Colonic mucosa (tissue), 4 donors: ENCODE measurements around the gene GGT1. TPM values are rescaled to one million over a fixed set of nuclear protein-coding genes. Genes with fewer than 3 reads are reported as not detected.
"Not testable (repeated sequence)": the region's sequence is repeated elsewhere in the genome, so short reads cannot be mapped to it uniquely, and the experiment has no call there.

Source experiments
- DNase-seq: peaks from one replicate; pipeline ENCODE4 v3.0.0-alpha.2; 2020
- H3K27ac ChIP-seq: fragments of 200-600 bp; one replicate; pipeline ENCODE4 v1.8.0; 2021
- H3K27me3 ChIP-seq: fragments of 200-600 bp; one replicate; pipeline ENCODE4 v1.8.0; 2021
- H3K36me3 ChIP-seq: fragments of 200-600 bp; one replicate; pipeline ENCODE4 v1.8.0; 2021
- H3K4me1 ChIP-seq: fragments of 200-600 bp; one replicate; pipeline ENCODE4 v1.8.0; 2021; ENCODE audit warnings: mild to moderate bottlenecking
- H3K4me3 ChIP-seq: fragments of 200-600 bp; one replicate; pipeline ENCODE4 v1.8.0; 2021
- H3K9ac ChIP-seq, 2 donors: one replicate each; pipeline ENCODE4 v1.7.0; 2013; ENCODE audit warnings: control low read depth in 2 of 2, low read depth in 2 of 2, low read length in 2 of 2
- H3K9me3 ChIP-seq: fragments of 200-600 bp; one replicate; pipeline ENCODE4 v1.8.0; 2021
- intact Hi-C: fragments of 100-400 bp; cut with DNase I; formaldehyde crosslinking; loops from one replicate; pipeline ENCODE4 v1.14.1; 2022
- total RNA-seq, 2 donors: library from RNA; stranded (reverse); fragmentation: NEBNext Ultra II Directional in 1 of 2; extraction: Animal tissue kit (Norgen Biotek cat#: 25700) in 1 of 2; gene quantifications; one replicate each; pipeline ENCODE4 v1.2.1, GENCODE V29; 2021
- donor health status: healthy.
- donor health status: DM: no; HTN: no; CAD: no.
- donor health status: DM: no; HTN: no; CAD: no.

GGT1 gene
- total RNA-seq, 2 donors from 2014 or later: 16.8 to 50.4 TPM

GRCh38 chr22:24629069-24629468, 26.1 kb downstream of the GGT1 start:
- H3K9me3 ChIP-seq, H3K4me1 ChIP-seq, intact Hi-C loops, H3K27me3 ChIP-seq, H3K36me3 ChIP-seq, H3K9ac ChIP-seq, H3K4me3 ChIP-seq, H3K27ac ChIP-seq, DNase-seq: not testable (repeated sequence)

GRCh38 chr22:24630812-24631427, 27.9 kb downstream of the GGT1 start:
- H3K9ac ChIP-seq, DNase-seq, H3K4me1 ChIP-seq, H3K27me3 ChIP-seq, H3K4me3 ChIP-seq, H3K36me3 ChIP-seq, intact Hi-C loops, H3K27ac ChIP-seq, H3K9me3 ChIP-seq: not testable (repeated sequence)

GRCh38 chr22:24631430-24632122, 28.6 kb downstream of the GGT1 start:
- H3K27ac ChIP-seq, DNase-seq, H3K27me3 ChIP-seq, H3K36me3 ChIP-seq, H3K4me1 ChIP-seq, intact Hi-C loops, H3K4me3 ChIP-seq, H3K9ac ChIP-seq, H3K9me3 ChIP-seq: not testable (repeated sequence)

GRCh38 chr22:24632642-24633041, 29.6 kb downstream of the GGT1 start:
- H3K36me3 ChIP-seq, H3K9me3 ChIP-seq, DNase-seq, H3K27ac ChIP-seq, H3K27me3 ChIP-seq, H3K4me3 ChIP-seq, intact Hi-C loops, H3K4me1 ChIP-seq, H3K9ac ChIP-seq: not testable (repeated sequence)

- intact Hi-C loops, H3K9me3 ChIP-seq, DNase-seq: not testable (repeated sequence)
These were observed 30.4 kb downstream of the GGT1 start for GRCh38 chr22:24633231-24634023.

DNA sequence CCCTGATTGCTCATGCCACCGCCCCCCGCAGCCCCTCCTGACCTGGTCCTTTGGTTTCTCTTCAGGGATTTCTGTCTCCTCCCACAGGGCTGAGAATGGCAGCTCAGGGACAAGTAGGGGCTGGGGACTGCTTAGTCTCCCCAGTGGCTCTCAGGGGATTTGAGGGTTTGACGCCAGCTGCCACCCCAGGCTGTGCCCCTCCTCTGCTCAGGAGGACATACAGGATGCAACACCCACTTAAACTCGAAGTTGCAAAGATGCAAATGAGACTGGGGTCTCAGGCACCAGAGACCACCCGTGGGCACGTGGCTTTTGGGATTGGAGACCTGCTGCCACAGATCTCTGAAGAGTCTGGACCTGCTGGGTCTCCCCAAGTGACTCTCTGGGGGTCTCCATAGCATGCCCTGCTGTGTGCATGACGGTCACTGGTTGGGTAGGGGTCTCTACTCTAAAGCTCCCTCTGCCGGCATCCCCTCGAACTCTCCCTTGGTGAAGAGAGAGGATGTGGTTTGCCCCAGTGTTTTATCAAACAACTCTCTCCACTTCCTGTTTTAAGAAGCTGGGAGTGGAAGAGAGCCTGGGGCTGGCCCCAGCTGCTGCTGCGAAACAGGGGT, 31.9 kb downstream of the GGT1 start:
- H3K27me3 ChIP-seq, H3K36me3 ChIP-seq, H3K9me3 ChIP-seq, DNase-seq, H3K4me3 ChIP-seq, H3K27ac ChIP-seq, intact Hi-C loops, H3K4me1 ChIP-seq, H3K9ac ChIP-seq: not testable (repeated sequence)

More at GRCh38 chr22:24633231-24634023, 30.4 kb downstream of the GGT1 start:
- not testable (repeated sequence) for H3K4me1 ChIP-seq, H3K36me3 ChIP-seq, H3K27me3 ChIP-seq, H3K4me3 ChIP-seq, H3K9ac ChIP-seq, H3K27ac ChIP-seq

GRCh38 chr22:24636513-24636912, 33.5 kb downstream of the GGT1 start:
- H3K9me3 ChIP-seq, intact Hi-C loops, H3K4me3 ChIP-seq, DNase-seq, H3K9ac ChIP-seq, H3K27ac ChIP-seq, H3K36me3 ChIP-seq, H3K4me1 ChIP-seq, H3K27me3 ChIP-seq: not testable (repeated sequence)

DNA sequence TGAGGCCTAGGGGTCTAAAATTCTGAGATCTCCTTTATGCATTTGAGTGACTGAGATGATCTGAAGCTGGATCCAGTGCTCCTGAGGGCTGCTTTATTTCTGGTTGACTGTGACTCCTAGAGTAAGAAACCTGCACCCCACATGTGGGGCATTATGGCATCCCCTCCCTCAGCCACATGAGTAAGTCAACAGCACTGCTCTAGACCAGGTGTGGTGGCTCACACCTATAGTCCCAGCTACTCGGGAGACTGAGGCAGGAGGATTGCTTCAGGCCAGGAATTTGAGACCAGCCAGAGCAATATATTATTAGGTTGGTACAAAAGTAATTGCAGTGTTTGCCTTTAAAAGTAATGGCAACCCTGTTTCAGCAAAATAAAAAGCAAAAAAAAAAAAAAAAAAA, 39.3 kb downstream of the GGT1 start:
- H3K36me3 ChIP-seq, H3K27ac ChIP-seq, H3K4me1 ChIP-seq, H3K9ac ChIP-seq, H3K27me3 ChIP-seq, H3K9me3 ChIP-seq, DNase-seq, intact Hi-C loops, H3K4me3 ChIP-seq: not testable (repeated sequence)

- DNase-seq, H3K9me3 ChIP-seq, H3K4me1 ChIP-seq, intact Hi-C loops, H3K27ac ChIP-seq, H3K4me3 ChIP-seq, H3K27me3 ChIP-seq, H3K36me3 ChIP-seq, H3K9ac ChIP-seq: not testable (repeated sequence)
These were observed 41.4 kb downstream of the GGT1 start for GRCh38 chr22:24644409-24644808.

DNA sequence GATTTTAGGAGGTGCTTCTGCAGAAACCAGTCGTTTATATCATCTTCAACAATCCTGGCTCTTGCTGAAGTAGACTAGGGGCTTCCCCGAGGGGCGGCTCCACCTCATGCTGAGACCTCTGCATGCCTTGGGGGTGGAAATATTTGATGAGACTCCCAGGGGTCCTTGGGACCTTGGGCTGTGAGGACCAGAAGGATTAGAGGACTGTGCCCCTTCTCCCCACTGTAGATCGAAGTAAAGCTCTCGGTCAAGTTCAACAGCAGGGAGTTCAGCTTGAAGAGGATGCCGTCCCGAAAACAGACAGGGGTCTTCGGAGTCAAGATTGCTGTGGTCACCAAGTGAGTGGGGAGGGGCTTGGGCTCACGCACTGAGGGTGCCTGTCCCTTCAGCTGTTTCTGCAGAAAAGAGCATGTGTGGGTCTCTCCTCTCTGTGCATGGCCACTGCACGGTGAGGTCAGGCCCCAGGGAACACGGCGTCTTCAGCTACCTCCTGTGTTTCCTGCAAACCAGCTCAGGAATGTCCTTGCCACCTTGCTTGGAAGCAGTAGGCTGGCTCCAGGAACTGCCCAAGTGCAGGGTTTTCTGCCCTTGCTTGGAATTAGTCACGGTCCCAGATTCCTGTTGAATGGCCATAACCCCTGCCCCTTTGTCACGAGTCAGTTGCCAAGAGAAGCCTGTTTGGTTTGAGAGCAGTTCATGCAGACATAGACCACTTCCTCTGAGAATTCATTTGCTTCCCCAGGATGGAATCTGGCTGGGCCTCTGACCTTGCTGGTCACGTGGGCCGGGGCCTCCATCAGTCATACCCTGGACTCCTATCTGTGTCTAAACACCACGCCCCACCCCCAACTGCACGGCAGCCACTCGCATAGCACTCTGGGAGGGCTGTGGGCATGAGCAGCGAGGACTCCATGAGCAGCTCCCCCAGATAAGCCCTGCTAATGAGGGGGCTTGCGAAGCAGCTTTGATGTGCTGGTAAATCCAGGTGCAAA, 42.7 kb downstream of the GGT1 start:
- DNase-seq, H3K9ac ChIP-seq, H3K4me1 ChIP-seq, H3K36me3 ChIP-seq, H3K4me3 ChIP-seq, intact Hi-C loops, H3K27ac ChIP-seq, H3K9me3 ChIP-seq, H3K27me3 ChIP-seq: not testable (repeated sequence)

- H3K27me3 ChIP-seq, H3K9me3 ChIP-seq, H3K9ac ChIP-seq, intact Hi-C loops, DNase-seq, H3K27ac ChIP-seq, H3K36me3 ChIP-seq, H3K4me3 ChIP-seq, H3K4me1 ChIP-seq: not testable (repeated sequence)
These were observed 43.8 kb downstream of the GGT1 start for GRCh38 chr22:24646756-24647155.

GRCh38 chr22:24649371-24649770, 46.4 kb downstream of the GGT1 start:
- H3K27ac ChIP-seq, intact Hi-C loops, H3K4me1 ChIP-seq, H3K9me3 ChIP-seq, H3K27me3 ChIP-seq, H3K36me3 ChIP-seq, DNase-seq, H3K4me3 ChIP-seq, H3K9ac ChIP-seq: not testable (repeated sequence)
